Adrenal gland (tissue), 5 donors: ENCODE results near the gene PRMT9.

Experiments
- CTCF ChIP-seq, 6 experiments: fragments of 450-650 bp in 4 of 6; fragments of 200-600 bp in 2 of 6; sonication (generic) in 1 of 6; IDR thresholded peaks; 1 replicate in 5 of 6; 2 replicates in 1 of 6; pipeline versions ENCODE4 v1.5.1 to v1.8.0; 2016 to 2021; ENCODE audit warnings: antibody characterized with exemption in 6 of 6, mild to moderate bottlenecking in 2 of 6, moderate library complexity in 1 of 6
- POLR2A ChIP-seq, 2 donors: fragments of 450-650 bp; IDR thresholded peaks; one replicate each; pipeline ENCODE4 v1.6.1; 2017; ENCODE audit warnings: antibody characterized with exemption in 2 of 2, mild to moderate bottlenecking in 2 of 2, moderate library complexity in 1 of 2
- donor health status: DM: no; HTN: no; CAD: no.

DNA sequence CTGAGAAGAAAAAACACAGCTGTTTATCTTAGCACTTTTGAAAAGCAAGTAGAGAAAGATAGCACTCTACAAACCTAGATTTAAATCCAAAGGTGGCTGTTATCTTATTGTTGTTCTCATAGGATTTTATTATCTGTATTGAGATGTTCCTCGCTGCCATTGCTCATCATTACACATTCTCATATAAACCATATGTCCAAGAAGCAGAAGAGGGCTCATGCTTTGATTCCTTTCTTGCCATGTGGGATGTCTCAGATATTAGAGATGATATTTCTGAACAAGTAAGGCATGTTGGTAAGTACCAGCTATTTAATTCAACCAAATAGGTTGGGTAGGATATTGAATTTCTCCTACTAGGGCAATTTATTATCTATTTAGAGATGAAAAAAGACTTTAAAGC, 50.3 kb downstream of the PRMT9 start:
- TF ChIP-seq CTCF (IDR thresholded peaks at IDR 0.05) (no peak), POLR2A (IDR thresholded peaks at IDR 0.05) (no peak)
